PC-3 (cell line): ENCODE data around the gene ZNF385B.

Experiments used
- CTCF ChIP-seq: fragments of 300-600 bp; sonication (generic); conservative IDR thresholded peaks from 2 replicates; pipeline ENCODE4 v1.5.1; 2017; ENCODE audit warnings: antibody characterized with exemption, low read depth, mild to moderate bottlenecking, low read length
- EZH2 ChIP-seq: fragments of 300-600 bp; sonication (generic); IDR thresholded peaks from one replicate; pipeline ENCODE4 v1.6.1; 2017; ENCODE audit warnings: antibody characterized with exemption, mild to moderate bottlenecking, low read length; ENCODE audit not compliant: unreplicated experiment
- EZH2phosphoT487 ChIP-seq: fragments of 300-600 bp; sonication (generic); IDR thresholded peaks from 2 replicates; pipeline ENCODE4 v1.6.1; 2018; ENCODE audit warnings: mild to moderate bottlenecking, antibody characterized with exemption, low read length, borderline replicate concordance

- TF ChIP-seq CTCF (no peak), EZH2 (no peak), EZH2phosphoT487 (no peak)
Observed at GRCh38 chr2:179817181-179817841, 44.1 kb downstream of the ZNF385B start.
